HG03460 (cell line): ENCODE measurements around the gene ACD.

Experiments used
- ATAC-seq: cut with Tn5 transposase; IDR thresholded peaks from one replicate; pipeline ENCODE4 v1.9.1; 2021; ENCODE audit not compliant: unreplicated experiment

Gene ACD

DNA sequence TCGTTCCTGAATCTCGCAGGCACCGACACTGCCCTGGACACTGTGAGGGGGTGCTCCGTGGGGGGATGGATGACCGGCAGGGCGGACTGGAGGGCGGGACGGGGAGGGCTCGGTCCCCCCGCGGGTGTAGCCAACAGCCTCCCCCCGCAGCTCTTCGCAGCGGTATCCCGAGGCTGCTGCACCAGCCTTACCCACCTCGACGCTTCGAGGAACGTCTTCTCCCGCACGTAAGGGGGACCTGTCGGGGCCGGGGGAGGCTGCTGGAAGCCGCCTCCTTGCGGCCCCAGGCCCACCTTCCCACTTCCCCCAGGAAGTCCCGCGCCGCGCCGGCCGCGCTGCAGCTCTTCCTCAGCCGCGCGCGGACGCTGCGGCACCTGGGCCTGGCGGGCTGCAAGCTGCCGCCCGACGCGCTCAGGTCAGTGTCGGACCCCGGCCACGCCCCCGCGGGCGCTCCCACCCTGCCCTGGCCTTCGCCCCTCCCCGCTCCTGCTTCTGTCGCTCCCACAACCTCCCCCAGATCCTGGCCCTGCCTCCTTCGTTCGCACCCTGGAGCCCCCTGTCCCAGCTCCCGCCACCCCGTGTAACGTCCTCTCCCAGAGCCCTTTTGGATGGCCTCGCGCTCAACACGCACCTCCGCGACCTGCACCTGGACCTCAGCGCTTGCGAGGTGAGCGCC is 11.8 kb downstream of the ACD start:
- no peak for ATAC-seq

DNA sequence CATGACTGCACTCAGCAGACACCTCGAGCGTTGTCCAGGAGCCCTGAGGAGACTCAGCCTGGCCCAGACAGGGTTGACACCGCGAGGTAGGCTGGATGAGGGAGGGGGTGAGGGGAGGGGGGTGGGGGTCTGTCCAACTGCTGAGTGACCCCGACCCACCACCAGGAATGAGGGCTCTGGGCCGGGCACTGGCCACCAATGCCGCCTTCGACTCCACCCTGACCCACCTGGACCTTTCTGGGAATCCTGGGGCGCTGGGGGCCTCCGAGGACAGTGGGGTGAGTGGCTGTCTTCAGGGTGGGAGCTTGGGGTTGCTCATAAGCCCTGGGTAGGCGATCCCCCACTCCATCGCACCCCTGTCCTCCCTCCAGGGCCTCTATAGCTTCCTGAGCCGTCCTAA is 12.4 kb downstream of the ACD start:
- no peak for ATAC-seq

DNA sequence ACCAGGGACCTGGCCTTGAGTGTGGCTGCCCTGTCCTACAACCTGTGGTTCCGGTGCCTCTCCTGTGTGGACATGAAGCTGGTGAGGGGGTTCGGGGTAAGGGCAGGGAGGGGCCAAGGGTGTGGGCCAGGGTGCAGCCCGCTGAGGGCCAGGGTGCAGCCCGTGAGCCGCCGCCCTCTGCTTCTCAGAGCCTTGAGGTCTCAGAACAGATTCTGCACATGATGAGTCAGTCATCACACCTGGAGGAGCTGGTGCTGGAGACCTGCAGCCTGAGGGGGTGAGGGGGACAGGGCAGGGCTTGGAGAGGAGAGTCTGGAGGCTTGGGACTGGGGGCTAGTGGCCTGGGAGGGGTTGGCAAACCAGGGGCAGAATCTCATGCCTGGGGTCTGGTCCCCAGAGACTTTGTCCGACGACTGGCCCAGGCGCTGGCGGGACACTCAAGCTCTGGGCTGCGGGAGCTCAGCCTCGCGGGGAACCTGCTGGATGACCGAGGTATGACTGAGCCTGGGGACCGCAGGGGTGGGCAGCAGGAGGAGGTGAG is 12.9 kb downstream of the ACD start:
- no peak for ATAC-seq

DNA sequence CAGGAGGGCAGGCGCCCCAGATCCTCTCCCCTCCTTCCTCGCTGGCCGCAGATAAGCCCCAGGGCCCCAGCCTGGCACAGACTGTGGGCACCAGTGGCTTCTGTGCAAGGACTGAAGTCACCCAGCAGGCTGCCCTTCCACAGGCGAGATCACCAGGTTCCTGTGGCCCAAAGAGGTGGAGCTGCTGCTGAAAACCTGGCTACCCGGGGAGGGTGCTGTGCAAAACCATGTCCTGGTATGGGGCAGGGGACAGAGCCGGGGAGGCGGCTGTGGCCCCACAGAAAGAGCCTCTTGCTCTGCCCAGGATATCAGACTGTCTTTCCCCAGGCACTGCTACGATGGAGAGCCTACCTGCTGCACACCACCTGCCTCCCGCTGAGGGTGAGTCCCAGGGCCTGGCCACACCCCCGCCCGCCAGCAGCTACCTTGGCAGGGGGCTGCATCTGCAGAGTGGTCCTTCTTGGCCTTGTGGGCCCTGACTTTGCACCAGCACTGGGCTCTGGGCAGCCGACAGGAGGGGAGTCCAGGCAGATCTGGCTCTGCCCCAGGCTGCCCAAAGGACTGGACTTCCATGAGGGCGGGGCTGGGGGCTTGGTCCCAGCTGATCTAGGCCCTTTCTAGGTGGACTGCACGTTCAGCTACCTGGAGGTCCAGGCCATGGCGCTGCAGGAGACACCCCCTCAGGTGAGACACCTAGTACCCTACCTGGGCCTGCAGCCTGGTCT is 14.5 kb downstream of the ACD start:
- ATAC-seq, result peak; percentile 10

DNA sequence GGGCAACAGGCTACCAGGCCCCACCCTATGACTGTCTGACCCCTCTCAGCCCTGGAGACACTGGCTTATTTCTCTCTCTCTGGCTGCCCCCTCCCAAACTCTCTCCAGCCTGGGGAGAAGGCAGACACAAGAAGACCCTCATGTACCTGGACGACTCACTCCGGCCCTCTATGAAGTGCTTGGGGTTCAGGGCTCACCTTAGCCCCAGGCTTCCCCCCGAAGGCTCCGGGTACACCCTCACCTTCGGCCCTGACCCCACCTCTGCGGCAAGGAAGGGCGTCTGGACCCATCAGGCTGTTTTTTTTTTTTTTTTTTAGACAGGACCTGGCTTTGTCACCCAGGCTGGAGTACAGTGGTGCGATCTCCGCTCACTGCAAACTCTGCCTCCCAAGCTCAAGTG is 16.0 kb downstream of the ACD start:
- no peak for ATAC-seq

DNA sequence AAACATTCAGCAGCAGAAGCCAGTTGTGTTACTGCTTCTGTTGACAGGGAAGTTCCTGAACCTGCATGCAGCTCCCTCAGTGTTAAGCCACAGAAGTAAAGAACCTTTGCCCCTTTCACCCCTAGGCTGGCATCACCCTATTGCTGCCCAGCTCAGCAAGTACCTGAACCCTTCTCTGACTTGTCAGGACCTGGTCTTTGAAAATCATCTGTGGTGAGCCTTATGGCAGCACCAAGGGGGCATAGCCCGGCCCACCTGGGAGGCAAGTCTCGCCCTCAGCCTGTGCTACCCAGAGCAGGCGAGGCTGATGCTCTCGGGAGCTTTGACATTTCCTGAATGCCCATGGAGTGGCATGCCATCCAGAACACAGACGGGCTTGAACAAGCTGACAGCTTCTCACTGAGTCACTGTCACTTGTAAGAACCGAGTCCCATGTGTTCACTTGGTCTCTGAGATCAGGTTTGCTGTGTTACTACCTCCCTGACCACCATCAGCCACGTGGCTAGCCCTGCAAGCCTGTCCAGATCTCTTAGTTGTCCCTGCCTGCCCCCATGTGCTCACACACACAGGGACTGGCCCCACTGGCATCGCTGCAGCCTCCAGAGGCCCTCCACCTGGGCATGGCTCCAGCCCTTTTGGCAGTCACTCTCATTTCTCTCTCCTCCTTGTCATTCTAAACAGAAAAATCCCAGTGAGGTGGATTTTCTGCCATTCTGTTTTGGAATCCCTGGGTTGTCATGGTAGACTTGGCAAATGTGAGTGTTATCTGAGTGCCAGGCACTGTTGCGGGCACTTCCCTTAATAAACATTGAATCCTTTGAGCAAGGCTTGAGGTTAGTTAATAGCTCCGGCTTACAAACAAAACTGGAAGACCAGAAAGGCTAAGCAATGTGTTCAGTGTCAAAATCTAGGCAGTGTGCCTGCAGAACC is 18.0 kb downstream of the ACD start:
- ATAC-seq, result no peak

DNA sequence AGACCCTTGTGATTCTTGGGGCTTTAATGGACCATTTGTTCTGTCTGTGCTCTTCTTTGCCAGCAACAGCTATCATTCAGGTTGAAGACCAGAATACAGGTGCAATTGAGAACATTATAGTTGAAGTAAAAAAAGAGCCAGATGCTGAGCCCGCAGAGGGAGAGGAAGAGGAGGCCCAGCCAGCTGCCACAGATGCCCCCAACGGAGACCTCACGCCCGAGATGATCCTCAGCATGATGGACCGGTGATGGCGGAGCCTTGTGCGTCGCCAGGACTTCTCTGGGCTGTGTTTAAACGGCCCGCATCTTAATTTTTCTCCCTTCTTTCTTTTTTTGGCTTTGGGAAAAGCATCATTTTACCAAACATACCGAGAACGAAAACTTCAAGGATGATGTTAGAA is 22.4 kb downstream of the ACD start:
- no peak for ATAC-seq

DNA sequence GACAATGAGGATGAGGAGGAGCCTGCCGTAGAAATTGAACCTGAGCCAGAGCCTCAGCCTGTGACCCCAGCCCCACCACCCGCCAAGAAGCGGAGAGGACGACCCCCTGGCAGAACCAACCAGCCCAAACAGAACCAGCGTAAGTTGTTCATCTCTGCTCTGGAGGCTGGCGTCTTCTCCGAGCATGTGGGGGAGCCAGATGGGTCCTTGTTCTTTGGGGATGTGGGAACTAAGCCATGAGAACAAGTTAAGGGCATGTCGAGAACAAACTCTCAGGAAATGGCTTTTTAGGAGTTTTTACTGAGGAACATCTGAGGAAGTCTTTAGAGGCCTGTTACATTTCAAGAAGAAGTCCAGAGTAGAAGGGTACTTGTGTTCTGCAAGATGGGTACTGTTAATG is 23.3 kb downstream of the ACD start:
- no peak for ATAC-seq

DNA sequence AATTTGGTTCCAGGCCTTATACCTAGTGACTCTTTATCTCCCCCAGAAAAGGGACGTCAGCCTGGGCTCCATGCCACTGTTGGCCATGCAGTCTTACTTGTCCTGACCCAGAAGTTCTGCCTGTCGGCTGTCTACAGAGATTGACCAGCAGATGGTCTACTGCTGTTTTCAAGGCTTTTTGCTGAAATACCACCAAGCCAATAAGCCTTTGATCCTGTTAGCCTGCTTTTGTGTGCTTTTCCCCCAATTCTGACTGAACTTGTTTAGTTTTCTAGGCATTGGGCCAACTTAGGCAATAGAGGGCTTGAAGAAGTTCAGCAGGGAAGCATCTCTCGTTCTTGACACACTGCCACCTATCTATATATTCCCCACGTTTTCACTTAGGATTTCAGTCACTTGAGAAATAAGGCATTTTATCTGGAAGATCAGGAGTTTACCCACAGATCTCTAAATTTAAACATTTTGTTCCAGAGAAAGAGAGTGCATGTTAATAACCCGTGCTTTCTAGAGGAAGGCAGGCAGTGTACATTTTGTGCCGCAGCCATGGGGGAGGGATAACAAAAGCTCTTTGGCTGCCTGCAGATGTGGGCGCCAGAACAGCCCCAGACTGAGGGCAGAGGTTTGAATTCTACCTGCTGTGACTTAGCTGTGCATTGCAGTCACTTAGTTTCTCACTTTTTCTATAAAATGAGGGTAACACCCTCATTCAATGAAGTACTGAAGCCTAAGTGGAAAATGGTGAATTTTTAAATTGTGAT is 27.5 kb downstream of the ACD start:
- no peak for ATAC-seq

DNA sequence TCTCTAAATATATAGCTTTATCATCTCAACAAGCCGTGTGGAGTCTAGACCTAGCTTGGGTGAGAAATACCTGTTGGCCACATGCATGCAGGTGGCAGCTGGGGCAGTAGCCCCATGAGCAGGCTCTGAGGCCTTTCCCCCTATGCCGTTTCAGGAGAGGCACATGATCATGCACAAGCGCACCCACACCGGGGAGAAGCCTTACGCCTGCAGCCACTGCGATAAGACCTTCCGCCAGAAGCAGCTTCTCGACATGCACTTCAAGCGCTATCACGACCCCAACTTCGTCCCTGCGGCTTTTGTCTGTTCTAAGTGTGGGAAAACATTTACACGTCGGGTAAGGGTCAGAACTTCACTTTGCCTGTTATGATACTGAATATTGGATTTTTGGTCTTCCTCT is 31.8 kb downstream of the ACD start:
- no peak for ATAC-seq

DNA sequence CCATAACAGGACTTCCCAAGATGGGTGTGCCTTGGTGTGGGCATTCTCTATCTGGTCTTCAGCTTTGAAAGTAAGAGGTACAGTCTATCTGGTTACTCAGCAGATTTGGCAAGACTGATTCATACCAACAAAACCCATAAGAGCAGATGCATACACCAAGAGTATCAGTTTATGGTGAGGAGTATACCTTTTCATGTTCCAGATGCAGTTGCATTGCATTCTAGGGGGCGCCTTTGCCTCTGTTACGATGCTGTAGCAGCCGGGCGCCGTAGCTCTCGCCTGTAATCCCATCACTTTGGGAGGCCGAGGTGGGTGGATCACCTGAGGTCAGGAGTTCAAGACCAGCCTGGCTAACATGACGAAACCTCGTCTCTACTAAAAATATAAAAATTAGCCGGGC is 46.3 kb downstream of the ACD start:
- ATAC-seq, result no peak

DNA sequence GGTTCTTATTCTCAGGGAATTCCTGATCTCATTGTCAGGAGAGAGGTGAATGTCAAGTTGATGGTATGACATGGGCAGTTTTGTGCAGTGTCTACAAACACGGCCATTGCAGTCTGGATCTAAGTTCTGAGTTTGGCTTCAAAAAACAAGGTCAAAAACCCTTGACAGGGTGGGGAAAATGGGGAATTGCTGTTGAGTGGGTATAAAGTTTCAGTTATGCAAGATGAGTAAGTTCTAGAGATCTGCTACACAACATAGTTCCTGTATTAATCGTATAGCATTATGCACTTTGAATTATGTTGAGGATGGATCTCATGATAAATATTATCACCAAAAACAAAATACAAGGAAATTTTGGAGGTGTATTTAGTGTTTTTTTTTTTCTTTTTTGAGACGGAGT is 51.7 kb downstream of the ACD start:
- ATAC-seq, result no peak
